ENCODE data around the gene DOCK8.

DNA sequence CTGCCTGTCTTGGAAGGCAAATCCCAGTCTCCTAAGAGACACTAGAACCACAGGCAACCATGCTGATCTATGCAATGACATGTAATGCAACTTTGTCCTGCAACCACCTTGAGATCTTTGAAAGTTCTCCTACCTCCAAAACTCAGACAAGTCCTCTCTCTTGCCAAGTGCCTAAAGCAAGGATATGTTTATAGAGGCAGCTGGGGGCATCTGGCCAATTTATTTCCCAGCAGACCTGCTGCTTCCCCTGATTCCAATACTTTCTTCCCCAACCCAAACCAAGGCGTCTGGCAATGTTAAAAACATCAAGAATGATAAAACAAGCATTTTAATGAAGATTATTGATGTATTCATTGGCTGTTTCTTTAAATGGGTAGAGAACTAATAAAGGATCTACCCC, 138.4 kb downstream of the DOCK8 start:
- TF ChIP-seq EZH2 (IDR thresholded peaks at IDR 0.05; ENCODE audit: insufficient read depth, poor library complexity, severe bottlenecking) (no peak), EZH2phosphoT487 (IDR thresholded peaks at IDR 0.05; ENCODE audit: insufficient read depth, low read depth) (no peak)

Measured in GM23248 (cell line).